ENCODE data around the gene NCR2. TPM values are rescaled to one million over a fixed set of nuclear protein-coding genes. Genes with fewer than 3 reads are reported as not detected.

The NCR2 gene
- total and polyA plus RNA-seq, 2 of the 13 experiments (the other 11 are each of a cell fraction or from before 2014, with no cell fraction given): not detected

DNA sequence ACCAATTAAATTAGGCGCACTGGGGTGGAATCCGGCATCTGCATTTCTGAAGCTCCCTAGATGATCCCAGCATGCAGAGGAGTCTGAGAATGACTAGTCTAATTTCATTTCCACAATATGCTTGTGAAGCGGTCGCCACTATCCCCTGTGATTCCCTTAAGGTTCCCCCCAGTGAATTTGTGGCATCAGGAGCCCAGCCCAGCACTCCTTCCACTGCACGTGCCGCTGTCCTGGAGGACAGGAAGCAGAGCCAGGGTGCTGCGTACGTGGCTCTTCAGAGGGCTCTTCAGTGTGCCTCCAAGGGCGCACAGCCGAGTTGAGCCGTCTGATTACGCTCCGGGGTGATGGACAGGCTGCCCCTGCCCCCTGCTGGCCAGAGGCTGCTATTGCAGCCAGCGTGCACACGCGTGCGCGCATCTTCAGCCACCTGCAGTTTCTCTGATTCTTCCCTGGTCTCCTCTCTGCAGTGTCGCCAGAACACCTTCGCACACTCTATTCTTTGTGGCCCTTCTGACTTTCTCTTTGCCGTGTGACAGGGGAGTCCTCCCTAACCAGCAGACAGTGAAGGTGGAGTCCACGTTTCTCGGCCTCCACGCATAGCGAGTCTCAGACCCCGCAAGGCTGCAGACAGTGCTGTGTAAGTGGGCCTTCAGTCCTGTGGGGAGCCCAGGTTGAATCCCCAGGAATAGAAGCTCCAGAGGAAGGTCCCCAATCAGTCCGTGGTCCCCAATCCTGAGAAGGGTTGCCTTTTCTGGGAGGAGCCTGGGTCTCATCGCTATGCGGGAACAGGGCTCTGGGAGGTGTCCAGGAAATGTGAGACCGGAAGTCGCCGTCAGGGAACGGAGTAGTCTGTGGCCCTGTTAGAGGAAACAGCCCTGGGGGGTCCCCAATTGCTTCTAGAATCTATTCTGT lies 16.5 kb upstream of the NCR2 start (continued):
- TF ChIP-seq SMAD9 (CRISPR knock-in tag; IDR thresholded peaks at IDR 0.05) (no peak), HDAC1 (CRISPR knock-in tag; IDR thresholded peaks at IDR 0.05) (no peak), REL (CRISPR knock-in tag; conservative IDR thresholded peaks at IDR 0.05) (0 out of 2 replicates have a peak, but pooled peaks have one; percentile 43), FOXM1 (CRISPR knock-in tag; IDR thresholded peaks at IDR 0.05) (no peak), NRL (CRISPR knock-in tag; IDR thresholded peaks at IDR 0.05; ENCODE audit: borderline replicate concordance) (no peak), HBP1 (CRISPR knock-in tag; IDR thresholded peaks at IDR 0.05; ENCODE audit: low read depth) (0 out of 2 replicates have a peak, but pooled peaks have one; percentile 54), ZNF10 (CRISPR knock-in tag; IDR thresholded peaks at IDR 0.05; ENCODE audit: borderline replicate concordance, low read depth) (no peak), ZMYM4 (CRISPR knock-in tag; IDR thresholded peaks at IDR 0.05) (no peak), POLR2AphosphoS2 (IDR thresholded peaks at IDR 0.05; ENCODE audit: low read depth, low read length) (no peak), ARNT (IDR thresholded peaks at IDR 0.05) (no peak), SOX6 (IDR thresholded peaks at IDR 0.05) (no peak), SOX6 (CRISPR knock-in tag; IDR thresholded peaks at IDR 0.05) (peak; percentile 53), HOXA9 (CRISPR knock-in tag; IDR thresholded peaks at IDR 0.05; ENCODE audit: borderline replicate concordance) (no peak), GFI1 (CRISPR knock-in tag; IDR thresholded peaks at IDR 0.05; ENCODE audit: borderline replicate concordance) (no peak), BRD4 (CRISPR knock-in tag; IDR thresholded peaks at IDR 0.05) (no peak), ZNF841 (CRISPR knock-in tag; IDR thresholded peaks at IDR 0.05; ENCODE audit: borderline replicate concordance) (no peak), TBX3 (IDR thresholded peaks at IDR 0.05; ENCODE audit: borderline replicate concordance) (no peak), HINFP (CRISPR knock-in tag; IDR thresholded peaks at IDR 0.05; ENCODE audit: low read depth) (no peak), RBFOX2 (IDR thresholded peaks at IDR 0.05; ENCODE audit: low read depth, low read length) (no peak), SAFB2 (CRISPR knock-in tag; IDR thresholded peaks at IDR 0.05; ENCODE audit: borderline replicate concordance, low read depth) (0 out of 2 replicates have a peak, but pooled peaks have one; percentile 70), CC2D1A (CRISPR knock-in tag; IDR thresholded peaks at IDR 0.05) (no peak)
- TF ChIP-seq, protein P1, sequence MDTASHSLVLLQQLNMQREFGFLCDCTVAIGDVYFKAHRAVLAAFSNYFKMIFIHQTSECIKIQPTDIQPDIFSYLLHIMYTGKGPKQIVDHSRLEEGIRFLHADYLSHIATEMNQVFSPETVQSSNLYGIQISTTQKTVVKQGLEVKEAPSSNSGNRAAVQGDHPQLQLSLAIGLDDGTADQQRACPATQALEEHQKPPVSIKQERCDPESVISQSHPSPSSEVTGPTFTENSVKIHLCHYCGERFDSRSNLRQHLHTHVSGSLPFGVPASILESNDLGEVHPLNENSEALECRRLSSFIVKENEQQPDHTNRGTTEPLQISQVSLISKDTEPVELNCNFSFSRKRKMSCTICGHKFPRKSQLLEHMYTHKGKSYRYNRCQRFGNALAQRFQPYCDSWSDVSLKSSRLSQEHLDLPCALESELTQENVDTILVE (CRISPR knock-in tag; IDR thresholded peaks at IDR 0.05): no peak

All from HepG2 (cell line).